Kidney (tissue), 14 donors: ENCODE data around the gene SLC17A9. TPM values are rescaled to one million over a fixed set of nuclear protein-coding genes. Genes with fewer than 3 reads are reported as not detected.

Experiments used
- DNase-seq, 5 donors: peaks; one replicate each; pipeline ENCODE4 v3.0.0-alpha.2; 2013 to 2020
- FAIRE-seq: peaks from 2 replicates; lab custom pipeline; 2012; peaks lifted over from hg19 to GRCh38; lab: Jason Lieb, UNC
- H3K27ac ChIP-seq, 2 donors: one replicate each; pipeline ENCODE4 v1.7.0; 2013; ENCODE audit warnings: low read depth in 2 of 2, low read length in 2 of 2, inconsistent platforms in 1 of 2
- H3K27me3 ChIP-seq: one replicate; pipeline ENCODE4 v1.7.1; 2013; ENCODE audit warnings: low read length, inconsistent platforms; ENCODE audit not compliant: control insufficient read depth, insufficient read depth
- H3K36me3 ChIP-seq, 3 donors: one replicate each; pipeline versions ENCODE4 v1.7.0 to v1.7.1; 2013; ENCODE audit warnings: low read length in 3 of 3, control low read depth in 1 of 3, inconsistent platforms in 1 of 3; ENCODE audit not compliant: insufficient read depth in 3 of 3, control insufficient read depth in 2 of 3
- H3K4me1 ChIP-seq, 3 donors: one replicate each; pipeline versions ENCODE4 v1.7.0 to v1.7.1; 2013; ENCODE audit warnings: low read length in 3 of 3, inconsistent platforms in 1 of 3, low read depth in 1 of 3; ENCODE audit not compliant: control insufficient read depth in 2 of 3, insufficient read depth in 2 of 3
- H3K4me3 ChIP-seq, 3 donors: one replicate each; pipeline versions ENCODE4 v1.7.0 to v1.8.1; 2013; ENCODE audit warnings: low read length in 3 of 3, control low read depth in 1 of 3, inconsistent platforms in 1 of 3
- H3K9ac ChIP-seq, 3 donors: one replicate each; pipeline versions ENCODE4 v1.7.0 to v1.7.1; 2013; ENCODE audit warnings: low read length in 3 of 3, control low read depth in 1 of 3, inconsistent platforms in 1 of 3
- H3K9me3 ChIP-seq, 3 donors: one replicate each; pipeline versions ENCODE4 v1.7.0 to v1.7.1; 2013; ENCODE audit warnings: low read length in 3 of 3, control low read depth in 1 of 3, inconsistent platforms in 1 of 3; ENCODE audit not compliant: control insufficient read depth in 2 of 3, insufficient read depth in 1 of 3
- CTCF ChIP-seq: IDR thresholded peaks from 3 replicates; pipeline ENCODE4 v1.5.1; 2012; ENCODE audit warnings: mild to moderate bottlenecking, moderate library complexity, borderline replicate concordance; ENCODE audit not compliant: insufficient read depth; ENCODE audit errors: extremely low read depth
- intact Hi-C: fragments of 100-400 bp; cut with DNase I; formaldehyde crosslinking; loops from one replicate; pipeline ENCODE4 v1.11.1; 2022
- polyA plus RNA-seq: library from polyadenylated mRNA; stranded (reverse); fragments of 350-450 nt; fragmentation: Illumina TruSeq; extraction: RNeasy Lipid Tissue Mini Kit (QIAGEN cat#74804); gene quantifications from one replicate; pipeline ENCODE4 v1.2.3, GENCODE V29; 2014; ENCODE audit warnings: low read depth, low replicate concordance; ENCODE audit not compliant: insufficient read depth
- total RNA-seq: library from RNA; stranded (reverse); fragmentation: NEBNext Ultra II Directional; extraction: Animal tissue kit (Norgen Biotek cat#: 25700); gene quantifications from one replicate; pipeline ENCODE4 v1.2.1, GENCODE V29; 2021
- donor health status: control.
- donor health status: control.
- donor health status: control.
- donor health status: control.
- donor health status: control.
- donor health status: DM: yes; HTN: yes; CAD: no.
- donor health status: Normal renal cell carcinoma (clear cell type).

The SLC17A9 gene
- total and polyA plus RNA-seq, 2 donors from 2014 or later, result 2.0 to 9.5 TPM

- H3K36me3 ChIP-seq, result no peaks in the 10 kb centered on the region
- peaks cover 2% of the 10 kb centered on the region for H3K27me3 ChIP-seq
- TF ChIP-seq CTCF, result no peak
- no peaks in the 10 kb centered on the region for H3K9me3 ChIP-seq
- H3K4me3 ChIP-seq, result no peak overlapping the region
- intact Hi-C loops, result no loop called here
- FAIRE-seq, result no peak
- no peak overlapping the region for H3K9ac ChIP-seq
- no peak overlapping the region for H3K27ac ChIP-seq
- DNase-seq, result no peak
- peaks cover 0 to 2% (median 0%) of the 10 kb centered on the region in 3 donors for H3K4me1 ChIP-seq
These were observed 15.3 kb downstream of the SLC17A9 start for GRCh38 chr20:62967628-62968351.

GRCh38 chr20:62968378-62969178, 16.1 kb downstream of the SLC17A9 start:
- FAIRE-seq, result no peak
- DNase-seq, result no peak
- Histone ChIP-seq H3K36me3 (no peaks in the 10 kb centered on the region), H3K27me3 (peaks cover 7% of the 10 kb centered on the region), H3K9me3 (no peaks in the 10 kb centered on the region), H3K4me3 (no peak overlapping the region), H3K9ac (no peak overlapping the region), H3K4me1 (peaks cover 0 to 2% (median 0%) of the 10 kb centered on the region in 3 donors), H3K27ac (no peak overlapping the region)
- intact Hi-C loops, result no loop called here
- no peak for TF ChIP-seq CTCF

GRCh38 chr20:62969179-62969760, 16.8 kb downstream of the SLC17A9 start:
- FAIRE-seq, result no peak

More at GRCh38 chr20:62969179-62969760, 16.8 kb downstream of the SLC17A9 start:
- Histone ChIP-seq H3K4me1 (peaks cover 0 to 2% (median 0%) of the 10 kb centered on the region in 3 donors), H3K9me3 (no peaks in the 10 kb centered on the region), H3K4me3 (no peak overlapping the region), H3K36me3 (no peaks in the 10 kb centered on the region), H3K27me3 (peaks cover 9% of the 10 kb centered on the region), H3K27ac (no peak overlapping the region), H3K9ac (no peak overlapping the region)
- intact Hi-C loops, result no loop called here
- TF ChIP-seq CTCF, result no peak
- no peak for DNase-seq
